GM12865 (cell line): ENCODE results near the gene JMJD1C.

Experiments used
- DNase-seq: peaks from one replicate; pipeline ENCODE4 v3.0.0; 2010; ENCODE audit warnings: low read depth
- H3K4me3 ChIP-seq: 2 replicates; pipeline ENCODE4 v1.5.1; 2011; ENCODE audit warnings: mild to moderate bottlenecking, low read depth, low read length, control low read depth
- TF ChIP-seq, protein P1 (sequence below): IDR thresholded peaks from 2 replicates; pipeline ENCODE4 v1.5.1; 2011; ENCODE audit warnings: low read length, control low read depth, low read depth, inconsistent platforms; ENCODE audit not compliant: insufficient read depth; ENCODE audit errors: missing control alignments

Gene JMJD1C

DNA sequence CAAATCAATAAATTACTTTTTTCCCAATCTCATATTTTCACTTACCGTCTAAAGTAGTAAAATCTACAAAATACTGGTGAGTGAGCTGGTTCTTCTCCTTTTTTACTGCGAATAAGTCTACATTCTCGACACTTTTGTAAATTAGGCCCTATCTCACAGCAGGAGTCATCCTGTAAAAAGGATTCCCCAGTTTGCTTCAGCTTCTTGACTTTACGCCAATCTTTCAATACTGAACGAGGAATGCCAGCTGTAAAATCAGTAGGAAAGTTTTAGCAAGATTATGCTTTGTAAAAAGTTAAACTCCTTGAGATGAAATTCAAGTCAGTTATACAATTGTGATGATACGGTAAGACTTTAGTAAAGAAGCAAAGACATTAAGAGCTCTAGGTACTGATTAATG is 265.3 kb downstream of the JMJD1C start:
- H3K4me3 ChIP-seq: no peak overlapping the region
- no peak for DNase-seq
- TF ChIP-seq, protein P1, sequence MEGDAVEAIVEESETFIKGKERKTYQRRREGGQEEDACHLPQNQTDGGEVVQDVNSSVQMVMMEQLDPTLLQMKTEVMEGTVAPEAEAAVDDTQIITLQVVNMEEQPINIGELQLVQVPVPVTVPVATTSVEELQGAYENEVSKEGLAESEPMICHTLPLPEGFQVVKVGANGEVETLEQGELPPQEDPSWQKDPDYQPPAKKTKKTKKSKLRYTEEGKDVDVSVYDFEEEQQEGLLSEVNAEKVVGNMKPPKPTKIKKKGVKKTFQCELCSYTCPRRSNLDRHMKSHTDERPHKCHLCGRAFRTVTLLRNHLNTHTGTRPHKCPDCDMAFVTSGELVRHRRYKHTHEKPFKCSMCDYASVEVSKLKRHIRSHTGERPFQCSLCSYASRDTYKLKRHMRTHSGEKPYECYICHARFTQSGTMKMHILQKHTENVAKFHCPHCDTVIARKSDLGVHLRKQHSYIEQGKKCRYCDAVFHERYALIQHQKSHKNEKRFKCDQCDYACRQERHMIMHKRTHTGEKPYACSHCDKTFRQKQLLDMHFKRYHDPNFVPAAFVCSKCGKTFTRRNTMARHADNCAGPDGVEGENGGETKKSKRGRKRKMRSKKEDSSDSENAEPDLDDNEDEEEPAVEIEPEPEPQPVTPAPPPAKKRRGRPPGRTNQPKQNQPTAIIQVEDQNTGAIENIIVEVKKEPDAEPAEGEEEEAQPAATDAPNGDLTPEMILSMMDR: no peak

DNA sequence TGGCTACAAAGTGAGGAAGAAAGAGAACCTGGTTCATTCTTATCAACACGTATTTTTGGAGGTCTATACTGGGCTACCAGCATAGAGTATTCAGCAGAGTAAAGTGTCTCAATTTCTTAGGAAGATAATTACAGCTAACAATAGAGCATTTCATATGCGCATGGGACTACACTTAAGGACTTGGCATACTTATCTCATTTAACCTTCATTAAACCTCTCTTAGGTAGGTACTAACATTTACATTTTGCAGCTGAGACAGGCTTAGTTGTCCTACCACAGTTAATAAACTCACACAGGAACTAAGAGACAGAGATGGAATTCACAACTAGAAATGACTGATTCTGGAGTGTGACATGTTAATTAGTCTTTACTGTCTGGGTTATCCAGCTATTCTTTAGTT is 266.1 kb downstream of the JMJD1C start:
- TF ChIP-seq, protein P1: no peak
- H3K4me3 ChIP-seq: no peak overlapping the region
- no peak for DNase-seq

- no peak for DNase-seq
- TF ChIP-seq, protein P1: no peak
- H3K4me3 ChIP-seq: no peak overlapping the region
These were observed 268.3 kb downstream of the JMJD1C start for GRCh38 chr10:63197344-63198092.

GRCh38 chr10:63192826-63193225 is 273.0 kb downstream of the JMJD1C start:
- no peak overlapping the region for H3K4me3 ChIP-seq
- TF ChIP-seq, protein P1: no peak
- no peak for DNase-seq

- no peak overlapping the region for H3K4me3 ChIP-seq
- TF ChIP-seq, protein P1: no peak
- DNase-seq: no peak
These were observed 290.2 kb downstream of the JMJD1C start for GRCh38 chr10:63175534-63175933.

DNA sequence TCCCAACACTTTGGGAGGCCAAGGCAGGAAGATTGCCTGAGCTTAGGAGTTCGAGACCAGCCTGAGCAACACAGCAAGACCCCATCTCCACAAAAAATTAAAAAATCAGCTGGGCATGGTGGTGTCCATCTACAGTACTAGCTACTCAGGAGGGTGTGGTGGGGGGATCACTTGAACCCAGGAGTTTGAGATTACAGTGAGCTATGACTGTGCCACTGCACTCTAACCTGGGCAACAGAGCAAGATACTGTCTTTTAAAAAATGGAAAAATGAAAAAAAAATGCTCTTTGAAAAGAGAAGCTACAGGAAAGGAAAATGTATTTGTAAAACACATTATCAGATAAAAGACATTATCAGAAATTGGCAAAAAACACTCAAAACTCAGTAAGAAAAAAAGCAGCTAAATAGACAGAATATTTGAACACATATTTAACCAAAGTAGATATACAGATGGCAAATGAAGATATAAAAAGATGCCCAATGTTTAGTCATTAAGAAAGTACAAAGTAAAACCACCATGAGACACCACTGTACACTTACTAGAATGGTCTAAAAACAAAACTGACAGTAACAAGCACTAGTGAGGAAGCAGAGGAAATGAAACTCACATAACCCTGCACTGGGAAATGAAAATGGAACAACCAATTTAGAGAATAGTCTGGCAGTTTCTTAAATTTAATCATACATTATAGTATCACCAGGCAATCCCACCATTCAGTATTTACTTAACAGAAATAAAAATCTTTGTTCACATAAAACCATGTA is 292.1 kb downstream of the JMJD1C start:
- H3K4me3 ChIP-seq: no peak overlapping the region
- TF ChIP-seq, protein P1: no peak
- DNase-seq: peak; percentile 79
